GM21786 (cell line): ENCODE results near the gene GNAO1.

Experiments
- ATAC-seq: cut with Tn5 transposase; IDR thresholded peaks from one replicate; pipeline ENCODE4 v1.9.1; 2021; ENCODE audit not compliant: unreplicated experiment

Gene GNAO1

GRCh38 chr16:56282451-56282850, 91.2 kb downstream of the GNAO1 start:
- ATAC-seq, result no peak

- ATAC-seq, result no peak
Measured at GRCh38 chr16:56284521-56284920, 93.2 kb downstream of the GNAO1 start.

- no peak for ATAC-seq
Measured at GRCh38 chr16:56286809-56287208, 95.5 kb downstream of the GNAO1 start.

- ATAC-seq, result no peak
Measured at GRCh38 chr16:56288019-56288418, 96.7 kb downstream of the GNAO1 start.

- ATAC-seq, result no peak
Measured at GRCh38 chr16:56289416-56289815, 98.1 kb downstream of the GNAO1 start.

- no peak for ATAC-seq
Measured at GRCh38 chr16:56289862-56290261, 98.6 kb downstream of the GNAO1 start.

GRCh38 chr16:56294014-56294413, 102.7 kb downstream of the GNAO1 start:
- no peak for ATAC-seq

- no peak for ATAC-seq
Measured at GRCh38 chr16:56294579-56294978, 103.3 kb downstream of the GNAO1 start.

- ATAC-seq, result no peak
Measured at GRCh38 chr16:56295059-56295665, 103.9 kb downstream of the GNAO1 start.

- ATAC-seq, result no peak
Measured at GRCh38 chr16:56295739-56296527, 104.6 kb downstream of the GNAO1 start.

GRCh38 chr16:56297684-56298083, 106.4 kb downstream of the GNAO1 start:
- no peak for ATAC-seq

GRCh38 chr16:56298116-56298515, 106.8 kb downstream of the GNAO1 start:
- no peak for ATAC-seq

- no peak for ATAC-seq
Measured at GRCh38 chr16:56298948-56299596, 107.8 kb downstream of the GNAO1 start.

- ATAC-seq, result no peak
Measured at GRCh38 chr16:56300242-56300623, 108.9 kb downstream of the GNAO1 start.

- no peak for ATAC-seq
Measured at GRCh38 chr16:56300891-56301850, 109.9 kb downstream of the GNAO1 start.

GRCh38 chr16:56302506-56302905, 111.2 kb downstream of the GNAO1 start:
- no peak for ATAC-seq

- ATAC-seq, result no peak
Measured at GRCh38 chr16:56303066-56303715, 111.9 kb downstream of the GNAO1 start.

- no peak for ATAC-seq
Measured at GRCh38 chr16:56303880-56304279, 112.6 kb downstream of the GNAO1 start.

GRCh38 chr16:56305956-56306565, 114.8 kb downstream of the GNAO1 start:
- ATAC-seq, result no peak
